GM18520 (cell line): ENCODE data around the gene PPM1E.

Experiments
- ATAC-seq: cut with Tn5 transposase; IDR thresholded peaks from one replicate; pipeline ENCODE4 v1.9.1; 2021; ENCODE audit not compliant: unreplicated experiment

The PPM1E gene

DNA sequence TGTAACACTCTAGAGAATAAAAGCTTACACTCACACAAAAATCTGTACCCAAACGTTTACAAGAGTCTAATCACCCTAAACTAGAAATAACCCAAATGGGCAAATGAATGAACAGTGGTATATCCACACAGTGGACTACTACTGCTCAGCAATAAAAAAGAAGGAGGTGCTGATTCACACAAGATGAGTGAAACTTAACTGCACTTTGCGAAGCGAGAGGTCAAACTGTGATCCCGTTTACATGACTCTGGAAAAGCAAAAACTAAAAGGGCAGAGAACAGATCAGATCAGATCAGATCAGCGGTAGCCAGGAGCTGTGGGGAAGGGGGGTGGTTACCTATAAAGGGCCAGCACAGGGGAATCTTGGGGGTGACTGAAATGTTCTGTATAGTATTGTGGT lies 237.7 kb downstream of the PPM1E start:
- ATAC-seq: no peak

DNA sequence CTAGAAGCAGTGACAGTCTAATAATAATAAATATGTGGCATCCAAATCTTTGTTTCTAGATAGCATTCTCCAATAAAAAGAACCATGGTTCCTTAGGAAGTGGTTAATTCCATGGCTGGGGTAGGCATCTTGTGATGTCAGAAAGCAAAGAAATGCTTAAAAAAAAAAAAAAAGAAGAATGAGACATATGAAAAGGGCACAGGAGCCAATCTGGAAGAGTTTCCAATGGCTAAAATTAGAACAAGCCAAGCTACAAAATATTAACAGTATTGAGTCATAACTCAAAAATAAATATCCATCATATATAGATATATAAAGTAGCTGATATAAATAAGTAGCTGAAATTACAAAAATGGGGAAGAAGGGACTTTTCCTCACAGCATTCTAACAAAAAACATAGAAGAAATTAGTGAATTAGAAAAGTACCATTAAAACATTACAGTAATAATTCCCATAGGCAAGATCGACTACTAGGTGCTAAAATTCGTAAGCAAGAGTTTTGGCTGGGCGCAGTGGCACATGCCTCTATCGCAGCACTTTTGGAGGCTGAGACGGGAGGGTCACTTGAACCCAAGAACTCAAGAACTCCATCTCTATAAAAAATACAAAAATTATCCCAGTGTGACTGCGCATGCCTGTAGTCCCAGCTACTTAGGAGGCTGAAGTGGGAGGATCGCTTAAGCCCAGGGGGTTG lies 239.7 kb downstream of the PPM1E start:
- ATAC-seq: no peak

DNA sequence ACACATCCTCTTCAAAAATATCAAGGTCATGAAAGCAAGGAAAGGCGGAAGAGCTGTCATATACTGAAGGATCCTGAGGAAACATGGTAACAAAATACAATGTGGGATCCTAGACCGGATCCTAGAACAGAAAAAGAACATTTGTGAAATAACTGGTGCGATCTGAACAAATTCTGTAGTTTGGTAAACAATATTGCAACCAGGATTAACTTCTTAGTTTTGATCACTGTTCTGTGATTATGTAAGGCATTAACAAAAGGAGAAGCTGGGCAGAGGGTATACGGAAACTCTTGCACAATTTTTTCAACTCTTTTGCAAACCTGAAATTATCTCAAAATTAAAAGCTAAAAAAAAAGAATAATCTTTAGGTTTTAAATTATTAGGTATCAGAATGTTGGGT lies 241.3 kb downstream of the PPM1E start:
- ATAC-seq: no peak

DNA sequence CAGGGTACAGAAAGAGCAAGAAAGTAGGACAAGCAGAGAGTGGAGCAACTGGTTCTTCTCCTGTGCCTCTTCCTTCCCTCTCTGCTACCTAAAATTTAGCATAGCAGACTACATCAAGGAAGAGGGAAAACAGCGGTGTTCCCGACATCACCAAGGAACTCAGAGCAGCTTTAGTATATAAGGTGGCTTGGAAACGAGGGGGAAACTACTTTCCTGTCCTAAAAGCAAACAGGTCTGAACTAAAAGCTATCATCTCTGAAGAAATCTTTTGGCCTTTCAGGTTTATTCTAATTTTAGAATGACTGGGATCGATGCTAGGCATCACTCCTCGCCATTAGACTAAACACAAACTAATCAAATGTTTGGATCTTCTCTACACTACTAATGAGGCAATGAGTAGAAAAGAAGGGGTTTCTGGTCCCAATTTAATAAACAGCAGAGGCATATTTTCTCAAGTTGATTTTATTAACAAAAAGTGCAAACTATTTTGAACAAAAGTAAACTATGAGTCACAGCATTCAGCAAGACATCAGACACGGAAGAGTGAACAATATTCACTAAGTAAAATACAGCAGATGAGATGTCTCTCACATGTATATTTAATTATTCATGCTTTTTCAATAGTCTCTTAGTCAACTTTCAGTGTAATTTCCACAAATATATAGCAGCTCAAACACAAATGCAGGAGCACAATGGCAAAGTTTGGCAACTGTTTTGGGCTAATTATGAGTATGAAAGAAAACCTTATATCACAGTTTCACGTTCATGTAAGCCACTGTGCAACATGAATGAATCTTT lies 242.3 kb downstream of the PPM1E start:
- ATAC-seq: no peak

DNA sequence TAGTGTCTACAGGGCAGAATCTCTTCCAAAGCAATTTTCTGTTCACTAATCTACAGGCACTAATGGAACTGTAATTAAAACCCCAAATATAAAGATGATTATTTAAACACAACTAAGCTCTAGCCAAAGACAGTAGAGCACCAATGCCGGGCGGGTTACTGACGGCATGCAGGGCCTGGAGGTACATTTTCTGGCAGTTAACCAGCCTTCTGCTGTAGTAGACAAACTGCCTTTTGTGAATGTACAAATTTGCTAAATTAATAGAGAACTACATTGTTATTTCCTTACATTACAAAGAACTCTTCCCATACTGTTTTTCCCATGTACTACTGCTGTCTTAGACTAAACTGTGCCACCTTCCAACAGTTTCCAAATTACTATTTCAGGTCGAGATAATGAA lies 243.2 kb downstream of the PPM1E start:
- no peak for ATAC-seq

DNA sequence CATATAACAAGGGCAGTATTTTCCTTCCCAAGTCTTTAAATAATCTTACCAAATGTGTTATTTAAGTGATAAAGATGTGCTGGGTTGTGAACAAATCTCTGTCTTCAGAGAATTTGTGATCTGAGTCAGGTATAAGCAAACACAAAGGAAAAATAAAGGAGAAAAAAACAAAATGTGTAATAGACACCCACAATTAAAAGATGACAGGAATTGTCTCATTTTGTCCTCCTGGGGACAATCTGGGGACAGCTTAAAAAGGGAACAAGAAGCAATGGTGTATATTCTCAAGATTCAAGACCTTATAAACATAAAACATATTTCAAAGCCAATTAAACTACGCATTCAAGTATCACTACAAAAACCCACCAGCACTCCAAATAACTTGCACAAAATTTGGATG lies 243.8 kb downstream of the PPM1E start:
- ATAC-seq: no peak

DNA sequence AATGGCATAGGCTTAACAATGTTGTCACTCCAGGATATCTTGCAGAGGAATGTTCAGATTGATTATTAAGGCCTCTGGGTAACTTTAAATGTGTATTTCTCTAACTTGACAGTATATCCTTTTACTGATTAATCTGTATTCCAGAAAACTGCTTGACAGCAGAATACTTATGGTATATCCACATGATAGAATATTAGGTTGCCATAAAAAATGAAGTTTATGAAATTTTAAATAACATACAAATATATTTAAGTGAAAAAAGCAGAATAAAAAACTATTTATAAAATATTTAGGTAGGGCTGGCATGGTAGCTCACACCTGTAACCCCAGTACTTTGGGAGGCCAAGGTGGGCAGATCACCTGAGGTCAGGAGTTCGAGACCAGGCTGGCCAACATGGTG lies 244.4 kb downstream of the PPM1E start:
- no peak for ATAC-seq

DNA sequence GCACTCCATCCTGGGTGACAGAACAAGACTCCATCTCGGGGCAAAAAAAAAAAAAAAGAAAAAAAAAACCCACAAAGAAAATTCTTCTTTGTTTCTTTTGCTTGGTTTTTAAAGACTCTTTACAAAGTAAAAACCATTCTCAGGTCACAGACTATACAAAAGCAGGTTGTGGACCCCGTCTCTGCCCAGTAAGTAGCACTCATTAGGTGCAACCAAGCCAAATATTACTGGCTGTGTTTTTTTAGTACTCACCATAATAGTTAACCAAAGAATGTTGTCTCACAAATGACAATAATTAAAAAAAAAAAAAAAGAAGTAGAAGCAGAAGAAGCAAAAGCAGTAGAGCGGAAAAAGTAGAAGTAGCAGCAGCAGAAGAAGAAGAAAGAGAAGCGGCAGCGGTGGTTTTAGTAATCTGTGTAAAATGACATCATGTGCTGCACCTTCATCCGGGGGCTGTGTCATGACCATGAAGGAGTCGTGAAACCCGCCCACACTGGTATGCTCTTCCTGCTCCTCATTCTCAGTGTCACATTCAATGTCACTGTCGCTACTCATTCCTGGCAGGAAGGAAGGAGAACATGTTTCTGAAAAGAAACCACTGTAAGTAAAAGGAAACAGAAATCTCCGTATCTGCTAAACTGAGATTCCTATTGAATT lies 245.6 kb downstream of the PPM1E start:
- peak; percentile 69 for ATAC-seq

DNA sequence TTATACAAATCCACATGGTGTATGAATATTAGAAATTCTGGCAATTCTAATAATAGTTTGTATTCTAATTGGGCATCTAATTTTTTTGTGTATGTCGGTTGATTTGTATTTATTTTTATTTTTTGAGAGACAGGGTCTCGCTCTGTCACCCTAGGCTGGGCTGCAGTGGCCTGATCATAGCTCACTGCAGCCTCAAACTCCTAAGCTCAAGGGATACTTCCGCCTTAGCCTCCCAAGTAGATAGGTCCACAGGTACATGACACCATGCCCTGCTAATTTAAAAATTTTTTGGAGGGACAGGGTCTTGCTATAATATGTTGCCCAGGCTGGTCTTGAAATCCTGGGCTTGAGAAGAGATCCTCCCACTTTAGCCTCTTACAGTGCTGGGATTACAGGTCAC lies 246.5 kb downstream of the PPM1E start:
- no peak for ATAC-seq

DNA sequence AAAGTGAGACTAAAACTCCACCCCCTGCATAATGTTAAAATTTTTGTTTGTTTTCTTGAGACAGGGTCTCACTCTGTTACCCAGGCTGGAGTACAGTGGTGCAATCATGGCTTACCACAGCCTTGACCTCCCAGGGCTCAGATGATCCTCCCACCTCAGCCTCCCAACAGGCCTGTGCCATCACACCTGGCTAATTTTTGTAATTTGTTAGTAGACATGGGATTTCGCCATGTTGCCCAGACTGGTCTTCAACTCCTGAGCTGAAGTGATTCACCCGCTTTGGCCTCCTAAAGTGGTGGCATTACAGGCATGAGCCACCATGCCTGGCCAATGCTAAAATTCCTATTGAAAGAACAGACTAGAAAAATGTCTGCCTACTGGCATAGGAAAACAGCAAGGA lies 247.2 kb downstream of the PPM1E start:
- ATAC-seq: no peak

DNA sequence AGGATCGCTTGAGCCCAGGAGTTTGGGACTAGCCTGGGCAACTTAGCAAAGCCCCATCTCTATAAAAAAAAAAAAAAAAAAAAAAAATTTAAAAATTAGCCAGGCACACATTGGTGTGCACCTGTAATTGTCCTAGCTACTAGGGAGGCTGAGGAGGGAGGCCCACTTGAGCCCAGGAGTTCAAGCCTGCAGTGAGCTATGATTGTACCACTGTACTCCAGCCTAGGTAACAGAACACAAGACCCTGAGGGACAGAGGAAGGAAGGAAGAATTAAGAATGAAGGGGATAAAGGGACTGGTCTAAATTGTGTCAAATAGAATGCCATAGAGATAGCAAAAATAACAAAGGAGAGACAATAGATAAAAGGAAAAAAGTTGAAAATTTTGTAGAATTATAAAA lies 248.2 kb downstream of the PPM1E start:
- no peak for ATAC-seq

DNA sequence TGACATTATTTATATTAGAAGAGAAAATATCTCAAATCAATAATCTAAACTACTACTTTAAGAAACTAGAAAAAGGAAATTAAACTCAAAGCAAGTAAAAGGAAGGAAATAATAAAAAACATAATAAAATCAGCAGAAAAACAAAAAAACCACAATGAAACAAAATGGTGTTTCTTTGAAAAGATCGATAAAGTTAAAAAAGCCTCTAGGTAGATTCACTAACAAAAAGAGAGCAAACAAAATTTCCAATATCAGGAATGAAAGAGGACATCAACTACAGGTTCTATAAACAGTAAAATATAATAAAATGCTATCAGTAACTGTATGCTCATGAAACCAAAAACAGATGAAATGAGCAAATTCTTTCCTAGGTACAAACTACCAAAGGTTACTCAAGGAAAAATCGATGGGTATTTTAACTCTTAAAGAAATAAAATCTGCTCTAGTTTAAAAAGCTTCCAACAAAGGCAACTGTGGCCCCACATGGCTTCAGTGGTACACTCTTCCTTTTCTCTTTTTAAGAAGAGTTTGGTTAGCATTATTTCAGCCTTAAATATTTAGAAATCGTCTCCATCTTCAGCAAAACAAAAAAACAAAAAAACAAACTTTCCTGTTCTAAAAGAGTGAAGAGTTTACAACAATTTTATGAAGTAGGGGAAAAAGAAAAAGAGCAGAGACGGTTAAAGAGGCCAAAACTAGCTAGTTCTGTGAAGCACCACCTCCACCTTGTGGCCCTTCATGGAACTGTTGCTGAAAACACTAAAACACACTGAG lies 248.9 kb downstream of the PPM1E start:
- ATAC-seq: no peak

DNA sequence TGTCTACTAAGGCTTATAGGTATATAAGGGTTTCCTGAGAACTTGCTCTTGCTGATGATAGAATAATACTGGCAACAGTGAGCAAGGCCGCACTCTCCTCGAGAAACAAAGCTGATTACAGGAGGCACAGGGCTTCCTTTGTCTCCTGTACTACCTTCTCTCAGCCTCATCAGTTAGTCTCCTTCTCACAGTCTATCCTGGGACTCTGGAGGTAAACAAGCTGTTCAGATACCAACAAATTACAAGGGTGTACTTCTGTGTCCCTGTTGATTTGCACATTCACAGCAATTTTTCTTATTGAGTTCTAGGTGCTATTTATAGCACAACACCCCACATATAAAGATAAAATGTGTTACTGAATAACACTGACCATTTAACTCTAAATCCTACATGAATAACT lies 252.3 kb downstream of the PPM1E start:
- ATAC-seq: no peak

DNA sequence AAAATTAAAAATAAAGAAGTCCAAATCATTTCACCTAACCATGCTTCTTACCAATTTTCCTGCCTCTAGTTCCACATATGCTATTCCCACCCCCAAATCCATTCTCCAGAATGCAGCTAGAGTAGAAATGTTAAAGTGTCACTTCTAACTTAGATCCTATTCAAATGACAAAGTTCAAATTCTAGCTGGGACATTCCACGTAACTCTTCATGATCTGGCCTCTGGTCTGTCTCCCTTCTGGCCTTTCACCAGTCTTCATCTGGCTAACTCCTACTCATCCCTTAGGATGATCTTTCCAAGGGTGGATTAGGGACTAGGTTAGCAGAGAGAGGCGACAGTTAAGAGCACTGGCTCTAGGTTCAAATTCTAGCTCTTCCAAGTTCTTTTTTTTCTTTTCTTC lies 253.1 kb downstream of the PPM1E start:
- ATAC-seq: no peak

DNA sequence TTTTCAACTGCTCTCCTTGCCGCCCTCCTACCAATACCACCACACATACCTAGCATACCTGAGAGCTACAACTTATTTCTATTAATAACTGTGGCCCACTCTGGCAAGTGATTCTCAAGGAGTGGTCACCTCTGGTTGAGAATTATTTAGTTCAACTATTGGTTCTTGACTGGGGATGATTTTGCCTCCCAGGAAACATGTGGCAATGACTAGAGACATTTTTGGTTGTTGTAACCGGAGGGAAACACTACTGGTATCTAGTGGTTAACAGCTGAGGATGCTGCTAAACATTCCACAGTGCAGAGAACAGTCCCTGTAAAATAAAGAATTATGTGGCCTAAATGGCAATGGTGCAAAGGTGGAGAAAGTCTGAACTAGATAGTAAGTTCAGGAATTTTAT lies 254.4 kb downstream of the PPM1E start:
- no peak for ATAC-seq

DNA sequence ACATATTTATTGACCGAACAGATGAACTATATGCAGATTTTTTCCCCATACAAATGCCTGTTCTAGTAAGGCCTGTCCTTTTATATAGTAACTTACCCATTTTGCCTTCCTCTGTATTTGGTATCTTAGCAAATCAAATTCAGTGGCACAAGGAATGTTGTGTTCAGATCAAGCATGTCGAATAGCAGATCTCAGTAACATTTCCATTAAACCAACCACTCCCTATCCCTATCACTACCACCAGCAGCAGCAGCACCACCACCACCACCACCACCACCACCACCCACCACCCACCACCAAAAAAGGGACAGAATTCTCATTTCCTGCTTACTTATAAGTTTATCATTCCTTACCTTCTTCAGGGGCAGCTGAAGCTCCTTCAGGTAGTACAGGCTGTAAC lies 256.3 kb downstream of the PPM1E start:
- ATAC-seq: no peak

DNA sequence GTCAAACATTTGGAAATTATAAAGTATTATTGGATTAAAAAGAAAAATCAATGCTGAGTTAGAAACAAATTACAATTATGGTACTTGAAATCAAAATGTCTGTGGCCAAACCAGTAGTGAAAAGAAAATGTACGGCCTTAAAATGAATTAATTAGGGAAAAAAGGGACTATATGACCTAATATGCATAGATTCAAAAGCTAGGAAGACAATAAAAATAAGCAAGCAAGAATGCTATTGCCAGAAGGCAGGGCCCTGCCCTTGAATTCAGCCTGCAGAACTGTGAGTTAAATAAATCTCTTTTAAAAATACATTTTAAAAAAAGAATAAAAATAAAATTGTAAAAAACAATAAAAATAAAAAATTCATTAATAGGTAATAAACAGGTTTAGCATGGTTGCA lies 262.4 kb downstream of the PPM1E start:
- no peak for ATAC-seq

DNA sequence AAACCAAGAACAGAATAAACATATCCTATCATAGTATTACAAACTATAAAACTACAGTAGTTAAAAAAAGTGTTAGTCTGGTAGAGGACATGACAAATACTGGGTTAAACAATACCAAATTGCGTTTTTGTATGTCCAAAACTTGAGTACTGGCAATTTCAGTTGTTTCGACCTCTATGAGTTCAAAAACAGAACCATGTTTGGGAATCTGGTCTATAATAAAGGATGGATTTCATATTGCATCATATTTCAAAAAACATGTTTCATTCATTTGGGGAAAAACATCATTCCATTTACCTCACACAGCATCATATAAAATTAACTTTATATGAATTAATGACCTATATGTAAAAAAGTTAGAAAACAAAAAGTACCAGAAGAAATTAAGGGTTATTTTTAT lies 269.3 kb downstream of the PPM1E start:
- no peak for ATAC-seq

DNA sequence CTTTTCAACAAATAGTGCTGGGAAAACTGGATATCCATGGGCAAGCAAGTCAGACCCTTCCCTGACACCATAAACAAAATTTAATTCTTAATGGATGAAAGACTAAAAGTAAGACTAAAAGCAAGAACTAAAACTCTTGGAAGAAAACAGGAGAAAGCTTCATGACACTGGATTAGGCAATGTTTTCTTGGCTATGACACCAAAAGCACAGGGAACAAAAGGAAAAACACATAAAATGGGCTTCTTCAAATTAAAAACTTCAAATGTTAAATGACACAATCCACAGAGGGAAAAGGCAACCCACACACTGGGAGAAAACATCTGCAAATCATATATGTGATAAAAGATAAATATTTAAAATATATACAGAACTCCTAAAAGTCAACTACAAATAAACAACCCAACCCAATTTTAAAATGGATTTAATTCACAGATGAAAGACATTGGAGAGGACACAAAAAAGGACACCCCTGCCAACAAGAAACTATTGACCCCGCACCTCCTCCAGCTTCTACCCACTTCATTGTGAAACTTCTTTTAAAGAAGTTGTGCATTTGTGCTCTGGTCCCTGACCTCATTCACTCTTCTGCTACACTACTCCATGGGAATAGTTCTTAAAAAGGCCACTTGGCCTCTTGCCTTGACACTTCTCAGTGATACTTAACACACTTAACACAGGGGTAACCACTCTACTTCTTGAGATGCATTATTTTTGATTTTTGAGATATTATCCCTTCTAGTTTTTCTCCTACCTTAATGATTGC lies 270.7 kb downstream of the PPM1E start:
- no peak for ATAC-seq

DNA sequence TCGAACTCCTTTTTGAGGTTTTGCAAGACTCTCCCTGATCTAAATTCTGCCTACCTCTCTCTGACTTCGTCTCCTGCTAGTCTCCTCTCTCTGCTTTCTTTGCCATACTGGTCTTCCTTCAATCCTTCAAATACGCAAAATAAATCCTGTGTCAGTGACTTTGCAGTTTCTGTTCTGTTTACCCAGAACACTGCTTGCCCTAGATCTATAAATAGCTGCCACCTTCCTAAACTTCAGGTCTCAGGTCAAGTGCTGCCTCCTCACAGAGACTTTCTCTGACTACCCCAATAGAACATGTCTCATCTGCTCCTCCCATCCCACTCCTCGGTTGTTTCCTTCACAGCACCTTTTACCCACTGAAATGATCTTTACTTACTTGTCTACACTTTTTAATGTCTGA lies 272.1 kb downstream of the PPM1E start:
- ATAC-seq: no peak

DNA sequence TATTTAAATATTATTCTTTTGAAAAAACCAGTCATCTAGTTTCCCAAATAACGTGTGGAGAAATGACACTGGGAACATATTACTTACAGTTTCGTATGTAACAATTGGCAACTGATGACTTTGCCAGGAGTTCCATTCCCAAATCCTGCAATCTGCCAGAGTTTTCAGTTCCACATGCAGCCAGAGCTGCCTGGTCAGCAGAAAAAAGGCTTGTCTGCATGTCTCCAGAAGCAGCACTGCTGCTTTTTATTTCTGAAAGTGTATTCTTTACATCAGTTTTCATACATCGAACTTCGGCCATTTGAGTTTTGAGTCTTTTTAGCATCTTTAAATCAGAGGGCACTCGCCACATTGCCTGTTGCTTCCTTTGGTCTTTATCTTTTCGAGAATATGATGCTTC lies 272.7 kb downstream of the PPM1E start:
- ATAC-seq: no peak
